OCI-LY1 (cell line): ENCODE results near the gene EHMT2.
A peak's percentile ranks its signal among the peaks of the same experiment; 100 is the strongest.

Experiments used
- H2AFZ ChIP-seq: fragments of 200-600 bp; sonication (generic), shearing (Covaris generic); 2 replicates; pipeline ENCODE4 v1.6.0; 2014; ENCODE audit warnings: antibody characterized with exemption, mild to moderate bottlenecking, low read length
- H3F3A ChIP-seq: fragments of 200-600 bp; sonication (generic), shearing (Covaris generic); 2 replicates; pipeline ENCODE4 v1.6.0; 2014; ENCODE audit warnings: mild to moderate bottlenecking, antibody characterized with exemption, low read length, moderate library complexity; ENCODE audit not compliant: insufficient read depth
- H3K27ac ChIP-seq: fragments of 200-600 bp; sonication (generic); 2 replicates; pipeline ENCODE4 v1.5.1; 2014; ENCODE audit warnings: low read length, mixed run types, mild to moderate bottlenecking, low read depth; ENCODE audit not compliant: poor library complexity, severe bottlenecking
- H3K27me3 ChIP-seq: fragments of 200-600 bp; sonication (generic); 2 replicates; pipeline ENCODE4 v1.6.0; 2014; ENCODE audit warnings: antibody characterized with exemption, mild to moderate bottlenecking, low read length, moderate library complexity; ENCODE audit not compliant: insufficient read depth
- H3K36me3 ChIP-seq: fragments of 200-600 bp; sonication (generic); 2 replicates; pipeline ENCODE4 v1.6.1; 2014; ENCODE audit warnings: mild to moderate bottlenecking, antibody characterized with exemption, low read length, moderate library complexity, mixed read lengths; ENCODE audit not compliant: insufficient read depth
- H3K4me1 ChIP-seq: fragments of 200-600 bp; sonication (generic); 2 replicates; pipeline ENCODE4 v1.5.1; 2014; ENCODE audit warnings: mild to moderate bottlenecking, low read length, moderate library complexity; ENCODE audit not compliant: insufficient read depth, severe bottlenecking
- H3K4me2 ChIP-seq: fragments of 200-600 bp; sonication (generic), shearing (Covaris generic); 2 replicates; pipeline ENCODE4 v1.6.1; 2014; ENCODE audit warnings: low read length
- H3K4me3 ChIP-seq: fragments of 200-600 bp; sonication (generic); 2 replicates; pipeline ENCODE4 v1.5.1; 2014; ENCODE audit warnings: low read length, low read depth, mild to moderate bottlenecking, mixed read lengths; ENCODE audit not compliant: poor library complexity, severe bottlenecking
- H3K79me2 ChIP-seq: fragments of 200-600 bp; shearing (Covaris generic); 2 replicates; pipeline ENCODE4 v1.6.1; 2016; ENCODE audit warnings: mixed run types, low read length, mixed read lengths; ENCODE audit not compliant: insufficient read depth
- H3K9ac ChIP-seq: fragments of 200-600 bp; sonication (generic), shearing (Covaris generic); 2 replicates; pipeline ENCODE4 v1.6.1; 2014; ENCODE audit warnings: mild to moderate bottlenecking, low read length, mixed read lengths
- H3K9me2 ChIP-seq: fragments of 200-600 bp; sonication (generic), shearing (Covaris generic); 2 replicates; pipeline ENCODE4 v1.6.1; 2014; ENCODE audit warnings: low read depth, mild to moderate bottlenecking, low read length, mixed read lengths
- H3K9me3 ChIP-seq: fragments of 200-600 bp; shearing (Covaris generic); 2 replicates; pipeline ENCODE4 v1.6.1; 2014; ENCODE audit warnings: low read length, mixed read lengths
- H4K20me1 ChIP-seq: fragments of 200-600 bp; sonication (generic), shearing (Covaris generic); 2 replicates; pipeline ENCODE4 v1.6.0; 2016; ENCODE audit warnings: mild to moderate bottlenecking, low read length; ENCODE audit not compliant: insufficient read depth
- CTCF ChIP-seq: fragments of 200-600 bp; sonication (generic), shearing (Covaris generic); IDR thresholded peaks from 2 replicates; pipeline ENCODE4 v1.5.1; 2017; ENCODE audit warnings: mild to moderate bottlenecking, antibody characterized with exemption, low read length, moderate library complexity, mixed read lengths
- EZH2 ChIP-seq: fragments of 200-600 bp; sonication (generic), shearing (Covaris generic); IDR thresholded peaks from 2 replicates; pipeline ENCODE4 v1.8.0; 2017; ENCODE audit warnings: borderline replicate concordance, mixed run types, mild to moderate bottlenecking, antibody characterized with exemption, low read length, moderate library complexity, mixed read lengths

Gene EHMT2

GRCh38 chr6:31874084-31874670, 23.3 kb downstream of the EHMT2 start:
- H3K9me3 ChIP-seq: no peaks in the 10 kb centered on the region
- no peak overlapping the region for H3K27ac ChIP-seq
- TF ChIP-seq EZH2: no peak
- no peak for TF ChIP-seq CTCF
- H3F3A ChIP-seq: no peaks in the 10 kb centered on the region
- no peaks in the 10 kb centered on the region for H3K9me2 ChIP-seq
- H3K4me1 ChIP-seq: no peaks in the 10 kb centered on the region
- H3K4me2 ChIP-seq: no peak overlapping the region
- no peaks in the 10 kb centered on the region for H4K20me1 ChIP-seq
- H3K36me3 ChIP-seq: no peaks in the 10 kb centered on the region
- no peaks in the 10 kb centered on the region for H3K27me3 ChIP-seq
- no peak overlapping the region for H3K9ac ChIP-seq
- no peak overlapping the region for H3K4me3 ChIP-seq
- no peaks in the 10 kb centered on the region for H3K79me2 ChIP-seq
- no peak overlapping the region for H2AFZ ChIP-seq

- Histone ChIP-seq H3K27me3 (no peaks in the 10 kb centered on the region), H3K27ac (no peak overlapping the region), H3K4me2 (no peak overlapping the region), H3K79me2 (no peaks in the 10 kb centered on the region), H3K9me3 (no peaks in the 10 kb centered on the region), H3K4me1 (no peaks in the 10 kb centered on the region), H3K4me3 (no peak overlapping the region), H3K9me2 (no peaks in the 10 kb centered on the region), H3K36me3 (no peaks in the 10 kb centered on the region), H3K9ac (no peak overlapping the region), H4K20me1 (no peaks in the 10 kb centered on the region), H2AFZ (no peak overlapping the region), H3F3A (no peaks in the 10 kb centered on the region)
- TF ChIP-seq EZH2 (no peak), CTCF (no peak)
Observed at GRCh38 chr6:31871046-31871659, 26.3 kb downstream of the EHMT2 start.

DNA sequence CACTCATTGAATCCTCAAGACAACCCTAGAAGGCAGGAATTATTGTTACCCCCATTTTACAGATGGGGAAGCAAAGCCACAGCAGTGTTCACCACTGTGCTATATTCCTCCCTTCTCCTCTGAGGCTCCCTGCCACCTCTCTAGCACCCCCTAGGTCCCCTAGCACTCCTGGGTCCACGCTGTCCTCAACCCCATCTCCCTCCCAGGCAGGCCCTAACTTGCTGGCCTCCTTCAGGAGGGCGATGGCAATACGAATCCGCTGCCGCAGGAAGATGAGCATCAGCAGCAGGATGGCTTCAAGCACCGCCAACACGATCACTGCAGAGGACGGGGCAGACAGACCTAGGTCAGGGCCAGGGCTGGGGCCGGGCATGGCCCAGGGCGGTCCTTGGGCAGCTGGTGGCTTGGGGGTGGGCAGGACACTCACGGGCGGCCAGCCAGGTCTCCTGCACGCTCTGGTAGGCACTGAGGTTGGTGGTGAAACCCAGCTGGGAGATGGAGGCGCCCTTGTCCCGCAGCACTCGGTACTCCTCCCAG, 27.0 kb downstream of the EHMT2 start:
- H3K4me1 ChIP-seq: no peaks in the 10 kb centered on the region
- H4K20me1 ChIP-seq: no peaks in the 10 kb centered on the region
- no peak overlapping the region for H3K27ac ChIP-seq
- no peaks in the 10 kb centered on the region for H3K36me3 ChIP-seq
- H3K9me2 ChIP-seq: no peaks in the 10 kb centered on the region
- H3K4me2 ChIP-seq: no peak overlapping the region
- H3K27me3 ChIP-seq: no peaks in the 10 kb centered on the region
- H3K9ac ChIP-seq: no peak overlapping the region
- TF ChIP-seq EZH2: no peak
- peak; percentile 33; the same call in 1 of the 2 replicates for TF ChIP-seq CTCF
- no peaks in the 10 kb centered on the region for H3K9me3 ChIP-seq
- H3K79me2 ChIP-seq: no peaks in the 10 kb centered on the region
- H2AFZ ChIP-seq: no peak overlapping the region
- H3K4me3 ChIP-seq: no peak overlapping the region
- H3F3A ChIP-seq: no peaks in the 10 kb centered on the region
